Osteoblast (primary cell): Measurements from ENCODE around the gene RNGTT. TPM values are rescaled to one million over a fixed set of nuclear protein-coding genes. Genes with fewer than 3 reads are reported as not detected.

Experiments used
- DNase-seq: peaks from one replicate; pipeline ENCODE4 v3.0.0; 2011; ENCODE audit warnings: low spot score, mixed read lengths; ENCODE audit not compliant: insufficient read length; ENCODE audit errors: missing footprints
- H2AFZ ChIP-seq: 2 replicates; pipeline ENCODE4 v1.6.0; 2011; ENCODE audit warnings: mild to moderate bottlenecking, low read length
- H3K27ac ChIP-seq: 2 replicates; pipeline ENCODE4 v1.5.1; 2011; ENCODE audit warnings: mild to moderate bottlenecking, low read depth, low read length, moderate library complexity
- H3K27me3 ChIP-seq: 2 replicates; pipeline ENCODE4 v1.6.0; 2012; ENCODE audit warnings: mild to moderate bottlenecking, control low read depth, inconsistent platforms, low read length, moderate library complexity; ENCODE audit not compliant: insufficient read depth
- H3K36me3 ChIP-seq: 2 replicates; pipeline ENCODE4 v1.5.1; 2011; ENCODE audit warnings: mild to moderate bottlenecking, low read length, control low read depth, moderate library complexity; ENCODE audit not compliant: insufficient read depth
- H3K4me1 ChIP-seq: 2 replicates; pipeline ENCODE4 v1.5.1; 2011; ENCODE audit warnings: mild to moderate bottlenecking, low read length, control low read depth, moderate library complexity; ENCODE audit not compliant: insufficient read depth
- H3K4me2 ChIP-seq: 2 replicates; pipeline ENCODE4 v1.6.0; 2011; ENCODE audit warnings: mild to moderate bottlenecking, low read length; ENCODE audit not compliant: insufficient read depth
- H3K4me3 ChIP-seq: fragments of 200-600 bp; sonication (generic); 3 replicates; pipeline ENCODE4 v1.5.1; 2012; ENCODE audit warnings: mild to moderate bottlenecking, low read length, inconsistent platforms; ENCODE audit not compliant: insufficient read depth
- H3K79me2 ChIP-seq: 2 replicates; pipeline ENCODE4 v1.6.0; 2012; ENCODE audit warnings: mild to moderate bottlenecking, low read length, control low read depth, inconsistent platforms; ENCODE audit not compliant: insufficient read depth
- H3K9me3 ChIP-seq: 2 replicates; pipeline ENCODE4 v1.5.1; 2011; ENCODE audit warnings: low read depth, low read length, control low read depth
- H4K20me1 ChIP-seq: 2 replicates; pipeline ENCODE4 v1.6.0; 2012; ENCODE audit warnings: mild to moderate bottlenecking, low read length, control low read depth; ENCODE audit not compliant: insufficient read depth
- CTCF ChIP-seq: IDR thresholded peaks from 2 replicates; pipeline ENCODE4 v1.5.1; 2011; ENCODE audit warnings: mild to moderate bottlenecking, low read depth, low read length, moderate library complexity; ENCODE audit errors: extremely low read depth
- total RNA-seq: library from RNA; depleted of rRNA; stranded (reverse); fragments of >200 nt; gene quantifications from 2 replicates; pipeline ENCODE4 v1.2.3, GENCODE V29; 2012

Gene RNGTT
- total RNA-seq, 1 donor = 19.2 TPM

- Histone ChIP-seq H3K4me3 (no peak overlapping the region), H3K27ac (no peak overlapping the region), H3K9me3 (no peaks in the 10 kb centered on the region), H3K4me1 (peaks cover 25% of the 10 kb centered on the region), H4K20me1 (no peaks in the 10 kb centered on the region), H3K27me3 (no peaks in the 10 kb centered on the region), H3K36me3 (no peaks in the 10 kb centered on the region), H3K79me2 (no peaks in the 10 kb centered on the region), H3K4me2 (no peak overlapping the region), H2AFZ (no peak overlapping the region)
- DNase-seq = no peak
- TF ChIP-seq CTCF = no peak
Measured at GRCh38 chr6:88864359-88865054, 98.9 kb downstream of the RNGTT start.

GRCh38 chr6:88860310-88860709 is 103.1 kb downstream of the RNGTT start:
- Histone ChIP-seq H2AFZ (no peak overlapping the region), H3K4me2 (no peak overlapping the region), H3K4me3 (no peak overlapping the region), H3K9me3 (no peaks in the 10 kb centered on the region), H3K27me3 (no peaks in the 10 kb centered on the region), H3K36me3 (no peaks in the 10 kb centered on the region), H3K4me1 (no peaks in the 10 kb centered on the region), H3K79me2 (no peaks in the 10 kb centered on the region), H3K27ac (no peak overlapping the region), H4K20me1 (no peaks in the 10 kb centered on the region)
- DNase-seq = no peak
- no peak for TF ChIP-seq CTCF

- Histone ChIP-seq H3K9me3 (no peaks in the 10 kb centered on the region), H3K4me3 (no peak overlapping the region), H4K20me1 (no peaks in the 10 kb centered on the region), H3K4me1 (no peaks in the 10 kb centered on the region), H3K36me3 (no peaks in the 10 kb centered on the region), H3K27me3 (no peaks in the 10 kb centered on the region), H2AFZ (no peak overlapping the region), H3K4me2 (no peak overlapping the region), H3K27ac (no peak overlapping the region), H3K79me2 (no peaks in the 10 kb centered on the region)
- no peak for TF ChIP-seq CTCF
- no peak for DNase-seq
Measured at GRCh38 chr6:88858455-88858854, 105.0 kb downstream of the RNGTT start.

- H3K36me3 ChIP-seq = no peaks in the 10 kb centered on the region
- no peaks in the 10 kb centered on the region for H3K9me3 ChIP-seq
- H3K27ac ChIP-seq = no peak overlapping the region
- H3K27me3 ChIP-seq = no peaks in the 10 kb centered on the region
- H4K20me1 ChIP-seq = no peaks in the 10 kb centered on the region
- H3K4me1 ChIP-seq = no peaks in the 10 kb centered on the region
- no peak for DNase-seq
- no peak overlapping the region for H3K4me2 ChIP-seq
- no peak overlapping the region for H3K4me3 ChIP-seq
- no peak overlapping the region for H2AFZ ChIP-seq
- no peak for TF ChIP-seq CTCF
- no peaks in the 10 kb centered on the region for H3K79me2 ChIP-seq
Measured at GRCh38 chr6:88856566-88856965, 106.9 kb downstream of the RNGTT start.
